Aorta (tissue), 5 donors: ENCODE data around the gene ROBO1. TPM values are rescaled to one million over a fixed set of nuclear protein-coding genes. Genes with fewer than 3 reads are reported as not detected.
"Not testable (repeated sequence)": the region's sequence is repeated elsewhere in the genome, so short reads cannot be mapped to it uniquely, and the experiment has no call there.

Experiments used
- ATAC-seq: fragments of 200-7000 bp; cut with Tn5 transposase; one replicate; pipeline ENCODE4 v1.9.1; 2022; ENCODE audit warnings: moderate library complexity; ENCODE audit not compliant: low FRiP score
- DNase-seq, 2 donors: peaks; one replicate each; pipeline ENCODE4 v3.0.0-alpha.2; 2020
- H3K27ac ChIP-seq, 2 donors: one replicate each; pipeline ENCODE4 v1.5.1; 2013; ENCODE audit warnings: low read length in 2 of 2, mild to moderate bottlenecking in 2 of 2, moderate library complexity in 2 of 2, control low read depth in 1 of 2, inconsistent platforms in 1 of 2, low read depth in 1 of 2
- H3K27me3 ChIP-seq, 2 donors: one replicate each; pipeline ENCODE4 v1.6.1; 2013; ENCODE audit warnings: control low read depth in 1 of 2, low read length in 1 of 2, mild to moderate bottlenecking in 1 of 2, moderate library complexity in 1 of 2; ENCODE audit not compliant: insufficient read depth in 2 of 2, control insufficient read depth in 1 of 2
- H3K36me3 ChIP-seq, 2 donors: one replicate each; pipeline ENCODE4 v1.6.1; 2013; ENCODE audit warnings: control low read depth in 1 of 2, low read length in 1 of 2, mild to moderate bottlenecking in 1 of 2; ENCODE audit not compliant: insufficient read depth in 2 of 2, control insufficient read depth in 1 of 2
- H3K4me1 ChIP-seq, 2 donors: one replicate each; pipeline ENCODE4 v1.6.1; 2013; ENCODE audit warnings: low read length in 2 of 2, control low read depth in 1 of 2, mild to moderate bottlenecking in 1 of 2, moderate library complexity in 1 of 2; ENCODE audit not compliant: insufficient read depth in 2 of 2, control insufficient read depth in 1 of 2
- H3K4me3 ChIP-seq, 2 donors: one replicate each; pipeline ENCODE4 v1.5.1; 2013; ENCODE audit warnings: low read length in 2 of 2, control low read depth in 1 of 2, mild to moderate bottlenecking in 1 of 2
- H3K9me3 ChIP-seq: one replicate; pipeline ENCODE4 v1.6.1; 2013; ENCODE audit warnings: mild to moderate bottlenecking, low read length; ENCODE audit not compliant: control insufficient read depth
- WGBS, 2 donors: extraction: QIAGEN DNeasy Blood & Tissue Kit; methylation state at CpG; one replicate each; pipeline ENCODE4 v1.1.7; 2013; 5-methylcytosine and 5-hydroxymethylcytosine counted together
- intact Hi-C, 2 donors: fragments of 100-400 bp; cut with DNase I; formaldehyde crosslinking; loops; one replicate each; pipeline versions ENCODE4 v1.14.2 to v1.15.0; 2022
- polyA plus RNA-seq, 2 donors: library from polyadenylated mRNA; stranded (reverse); fragments of 200-250 nt; gene quantifications; one replicate each; pipeline ENCODE4 v1.2.3, GENCODE V29; 2013
- total RNA-seq, 2 donors: library from RNA; stranded (reverse); fragmentation: NEBNext Ultra II Directional; extraction: Animal tissue kit (Norgen Biotek cat#: 25700); gene quantifications; one replicate each; pipeline ENCODE4 v1.2.1, GENCODE V29; 2021
- donor health status: healthy with polysubstance abuse.
- donor health status: Bipolar disorder and iron deficiency.
- donor health status: DM: no; HTN: no; CAD: no.
- donor health status: DM: no; HTN: no; CAD: no.
- donor health status: DM: yes; HTN: yes; CAD: no.

Gene ROBO1
- total and polyA plus RNA-seq, 4 donors = 2.1 to 33.1 (median 16.6) TPM

DNA sequence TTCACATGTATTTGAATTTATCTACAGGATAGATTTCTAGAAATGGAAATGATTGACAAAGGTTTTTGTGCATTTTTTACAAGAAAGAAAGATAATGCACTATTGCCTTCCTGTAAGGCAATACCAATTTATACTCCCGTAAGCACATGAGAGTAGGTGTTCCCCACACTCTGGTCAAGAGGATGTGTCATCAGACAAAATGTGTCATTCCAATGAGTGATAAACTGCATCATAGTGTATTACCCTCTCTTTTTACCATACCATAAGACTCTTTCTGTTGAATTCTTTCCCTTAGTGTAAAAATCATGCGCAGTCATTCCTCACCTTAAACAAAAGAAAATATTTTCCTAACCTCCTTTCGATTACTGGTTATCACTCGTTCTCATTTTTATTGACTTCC lies 251.0 kb downstream of the ROBO1 start:
- 68% methylated on average over 4 of the region's 4 CpGs for WGBS, 2 donors
- H3K27ac ChIP-seq = no peak overlapping the region
- ATAC-seq (no peak), DNase-seq (no peak)
- H3K9me3 ChIP-seq = no peaks in the 10 kb centered on the region
- H3K27me3 ChIP-seq = no peaks in the 10 kb centered on the region
- no peak overlapping the region for H3K4me3 ChIP-seq
- intact Hi-C loops = no loop called here
- no peaks in the 10 kb centered on the region for H3K36me3 ChIP-seq
- no peaks in the 10 kb centered on the region for H3K4me1 ChIP-seq

DNA sequence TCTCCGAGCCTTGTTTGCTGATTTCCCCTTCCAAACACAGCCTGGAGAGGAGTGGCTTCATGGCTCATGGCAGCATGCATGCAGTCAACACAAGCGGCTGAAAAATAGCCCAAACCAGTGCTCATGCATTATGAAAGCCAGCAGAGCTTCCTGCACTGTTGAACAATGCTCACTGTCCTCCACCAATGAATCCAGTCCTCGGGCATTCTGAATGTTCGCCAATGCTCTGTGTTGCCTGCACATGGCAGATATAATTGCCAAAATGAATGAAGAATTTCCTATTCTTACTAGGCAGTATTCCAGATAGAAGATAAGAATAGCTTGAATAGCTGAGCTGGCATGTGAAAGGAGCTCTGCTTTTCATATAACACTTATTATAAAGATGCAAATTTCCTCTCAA lies 252.7 kb downstream of the ROBO1 start:
- Histone ChIP-seq H3K4me1 (no peaks in the 10 kb centered on the region), H3K36me3 (no peaks in the 10 kb centered on the region), H3K27ac (no peak overlapping the region), H3K27me3 (no peaks in the 10 kb centered on the region), H3K4me3 (no peak overlapping the region), H3K9me3 (no peaks in the 10 kb centered on the region)
- DNase-seq (no peak), ATAC-seq (peak; percentile 54)
- WGBS, 2 donors = 4 to 7% methylated on average over 4 of the region's 4 CpGs
- intact Hi-C loops = no loop called here

DNA sequence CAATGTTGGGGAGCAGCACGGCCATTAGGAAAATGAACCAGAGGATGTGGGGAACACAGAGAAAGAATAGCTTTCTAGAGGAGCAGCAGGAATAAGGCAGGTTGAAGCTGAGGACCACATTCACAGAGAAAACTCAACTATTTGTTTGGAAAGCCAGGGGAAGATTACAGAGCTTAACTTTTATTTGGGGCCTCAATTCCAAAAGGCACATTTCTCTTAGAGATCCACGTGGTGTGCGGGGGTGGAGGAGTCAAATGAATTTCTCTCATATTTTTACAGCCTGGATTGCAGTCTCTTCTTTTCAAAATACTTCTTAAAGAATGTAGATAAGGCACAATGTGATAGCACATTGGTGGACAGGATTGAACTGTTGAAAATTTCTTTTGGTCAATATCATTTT lies 253.7 kb downstream of the ROBO1 start:
- ATAC-seq (no peak), DNase-seq (no peak)
- Histone ChIP-seq H3K27me3 (no peaks in the 10 kb centered on the region), H3K36me3 (no peaks in the 10 kb centered on the region), H3K27ac (no peak overlapping the region), H3K4me3 (no peak overlapping the region), H3K4me1 (no peaks in the 10 kb centered on the region), H3K9me3 (no peaks in the 10 kb centered on the region)
- WGBS, 2 donors = 53 to 73% methylated on average over 3 of the region's 3 CpGs
- intact Hi-C loops = no loop called here

DNA sequence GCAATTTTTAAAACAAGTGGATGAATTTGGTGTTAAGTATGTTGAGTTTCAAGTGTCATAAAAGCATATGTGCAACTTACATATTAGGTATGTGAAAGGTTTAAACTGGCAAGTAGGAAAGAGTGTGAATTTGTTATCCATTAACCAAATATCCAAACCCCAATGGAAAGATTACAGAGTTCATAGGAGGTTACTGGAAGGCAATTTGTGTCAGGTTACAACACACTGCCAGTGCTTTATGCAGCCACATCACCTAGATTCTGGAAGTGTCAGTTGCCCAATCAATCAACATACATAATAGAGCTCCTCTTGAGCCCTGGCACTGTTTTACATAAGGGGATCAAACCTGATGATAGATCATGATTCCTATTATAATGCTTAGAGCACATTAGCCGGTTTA lies 261.0 kb downstream of the ROBO1 start:
- Histone ChIP-seq H3K27me3 (no peaks in the 10 kb centered on the region), H3K4me1 (no peaks in the 10 kb centered on the region), H3K36me3 (no peaks in the 10 kb centered on the region), H3K4me3 (no peak overlapping the region), H3K27ac (no peak overlapping the region), H3K9me3 (no peaks in the 10 kb centered on the region)
- intact Hi-C loops = no loop called here
- no peak for ATAC-seq
- 90 to 93% methylated on average over 1 of the region's 1 CpG for WGBS, 2 donors
- no peak for DNase-seq

DNA sequence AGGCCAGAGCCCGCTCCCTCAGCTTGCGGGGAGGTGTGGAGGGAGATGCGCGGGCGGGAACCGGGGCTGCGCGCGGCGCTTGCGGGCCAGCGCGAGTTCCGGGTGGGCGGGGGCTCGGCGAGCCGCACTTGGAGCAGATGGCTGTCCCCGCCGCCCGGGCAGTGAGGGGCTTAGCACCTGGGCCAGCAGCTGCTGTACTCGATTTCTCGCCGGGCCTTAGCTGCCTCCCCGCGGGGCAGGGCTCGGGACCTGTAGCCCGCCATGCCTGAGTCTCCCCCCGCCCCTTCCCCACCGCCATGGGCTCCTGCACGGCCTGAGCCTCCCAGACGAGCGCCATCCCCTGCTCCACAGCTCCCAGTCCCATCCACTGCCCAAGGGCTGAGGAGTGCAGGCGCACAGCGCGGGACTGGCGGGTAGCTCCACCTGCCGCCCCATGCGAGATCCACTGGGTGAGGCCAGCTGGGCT lies 265.5 kb downstream of the ROBO1 start:
- H3K4me1 ChIP-seq, ATAC-seq, H3K36me3 ChIP-seq, H3K9me3 ChIP-seq, intact Hi-C loops, H3K27ac ChIP-seq, H3K4me3 ChIP-seq, H3K27me3 ChIP-seq, DNase-seq: not testable (repeated sequence)
- WGBS, 2 donors = 94 to 97% methylated on average over 34 to 39 of the region's 39 CpGs

DNA sequence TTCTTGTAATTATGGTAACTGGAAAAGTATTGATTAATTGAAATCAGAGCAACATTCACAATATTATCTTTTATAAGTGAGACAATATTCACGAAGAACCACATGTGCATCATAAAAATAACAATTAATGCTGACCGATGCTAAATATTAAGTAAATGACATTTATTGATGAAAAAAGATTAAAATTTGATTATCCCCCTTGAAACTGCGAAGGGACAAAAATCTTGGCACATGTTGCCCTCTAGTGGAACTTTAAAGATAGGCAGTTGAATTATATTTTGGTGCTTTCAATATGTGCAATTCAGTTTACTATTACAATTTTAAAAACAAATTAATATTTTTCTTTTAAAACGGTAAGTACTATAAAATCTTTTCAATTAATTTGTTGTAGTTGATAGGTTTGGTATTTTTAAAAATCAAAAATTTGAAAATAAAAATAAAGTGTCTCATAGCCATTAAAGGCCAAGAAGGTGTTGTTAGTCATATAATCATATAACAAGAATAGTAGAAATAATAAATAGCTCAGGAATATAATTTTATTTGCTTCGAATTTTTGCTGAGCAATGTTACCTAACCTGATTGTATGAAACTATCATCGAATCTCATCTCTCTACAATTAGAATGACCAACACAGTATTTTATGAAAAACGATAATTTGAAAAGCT lies 270.2 kb downstream of the ROBO1 start:
- H3K27me3 ChIP-seq = no peaks in the 10 kb centered on the region
- H3K4me3 ChIP-seq = no peak overlapping the region
- H3K9me3 ChIP-seq = no peaks in the 10 kb centered on the region
- no peak for DNase-seq
- no peaks in the 10 kb centered on the region for H3K36me3 ChIP-seq
- ATAC-seq = no peak
- intact Hi-C loops = no loop called here
- 31 to 33% methylated on average over 7 of the region's 7 CpGs for WGBS, 2 donors
- H3K27ac ChIP-seq = no peak overlapping the region
- no peaks in the 10 kb centered on the region for H3K4me1 ChIP-seq

DNA sequence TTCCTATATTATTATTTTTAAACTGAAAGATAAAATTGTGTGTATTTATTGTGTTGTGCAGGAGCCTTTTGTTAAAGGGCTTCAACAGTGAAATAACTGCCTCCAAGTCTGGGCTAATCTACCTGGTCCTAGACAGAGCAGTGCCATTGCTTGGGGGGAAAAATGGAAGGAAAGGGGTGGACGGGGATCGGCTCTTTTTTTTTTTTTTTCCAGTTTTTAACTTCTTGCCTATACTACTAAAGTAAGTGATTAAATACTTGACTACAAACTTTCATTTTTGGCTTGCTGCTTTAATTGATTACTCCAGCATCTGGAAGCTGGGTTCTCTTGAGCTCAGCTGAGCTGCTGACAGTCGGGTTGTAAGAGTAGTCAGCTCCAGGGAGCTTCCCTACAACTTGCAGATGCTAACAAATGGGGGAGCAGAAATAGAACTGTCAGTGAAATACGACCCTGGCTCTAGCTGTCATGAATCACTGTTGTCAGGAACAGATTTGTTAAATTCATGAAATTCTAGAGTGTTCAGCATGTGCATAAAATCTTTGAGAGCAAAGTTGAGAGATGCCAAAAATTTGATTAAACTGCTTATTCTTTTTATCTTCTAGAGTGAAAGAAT lies 276.7 kb downstream of the ROBO1 start:
- Histone ChIP-seq H3K4me3 (no peak overlapping the region), H3K27ac (no peak overlapping the region), H3K9me3 (no peaks in the 10 kb centered on the region), H3K27me3 (no peaks in the 10 kb centered on the region), H3K36me3 (no peaks in the 10 kb centered on the region), H3K4me1 (peaks cover 0 to 1% of the 10 kb centered on the region in 2 donors)
- intact Hi-C loops = no loop called here
- DNase-seq (no peak), ATAC-seq (peak; percentile 38)
- WGBS, 2 donors = 13 to 14% methylated on average over 4 of the region's 4 CpGs

DNA sequence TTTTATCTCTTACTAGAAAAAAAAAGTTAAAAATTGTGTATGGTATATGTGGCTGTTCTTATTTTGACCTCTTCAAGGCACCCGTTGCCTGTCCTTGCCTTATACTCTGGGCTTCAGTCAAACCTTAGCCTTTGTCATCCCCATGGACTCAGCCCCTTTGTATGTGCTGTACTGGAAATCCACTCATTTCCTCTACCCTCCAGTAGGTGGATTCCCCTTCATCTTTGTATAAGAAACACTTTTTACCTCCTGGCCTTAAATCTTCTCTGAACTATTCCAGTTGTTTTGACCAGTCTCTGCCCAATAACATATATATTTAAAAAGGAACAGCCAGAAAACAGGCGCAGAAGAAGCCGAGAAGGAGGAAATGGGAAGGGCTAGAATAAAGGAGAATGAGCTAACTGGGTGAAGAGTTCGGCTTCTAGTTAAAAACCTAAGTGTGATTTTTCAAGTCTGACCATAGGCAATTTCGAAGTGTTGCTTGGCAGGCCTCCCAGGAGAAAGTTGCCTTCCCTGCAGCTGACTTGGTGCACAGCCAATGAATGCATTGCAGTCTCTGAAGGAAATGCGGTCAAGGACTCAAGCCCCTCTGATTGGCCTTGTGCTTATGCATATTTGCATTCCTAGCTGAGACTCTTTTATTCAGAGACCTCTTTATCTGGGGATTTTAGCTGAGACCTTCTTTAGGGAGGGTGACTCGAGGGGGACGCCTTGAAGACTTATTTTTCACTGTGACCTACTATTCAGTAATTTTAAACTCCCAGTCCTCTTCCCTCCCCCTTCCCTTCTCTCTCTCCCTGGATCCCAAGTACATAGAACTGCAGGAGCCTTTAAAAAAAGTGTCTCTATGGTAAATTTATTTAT lies 277.4 kb downstream of the ROBO1 start:
- 9 to 13% methylated on average over 8 of the region's 8 CpGs for WGBS, 2 donors
- ATAC-seq (peak; percentile 60), DNase-seq (peak in 1 of 2 donors; percentile 62)
- H3K4me1 ChIP-seq = peaks cover 0 to 1% of the 10 kb centered on the region in 2 donors
- H3K9me3 ChIP-seq = no peaks in the 10 kb centered on the region
- intact Hi-C loops = no loop called here
- no peak overlapping the region for H3K27ac ChIP-seq
- H3K36me3 ChIP-seq = no peaks in the 10 kb centered on the region
- no peaks in the 10 kb centered on the region for H3K27me3 ChIP-seq
- no peak overlapping the region for H3K4me3 ChIP-seq
